HG02840 (cell line): ENCODE measurements around the gene ROPN1.
"Not testable (repeated sequence)": the region's sequence is repeated elsewhere in the genome, so short reads cannot be mapped to it uniquely, and the experiment has no call there.

Experiments used
- ATAC-seq: cut with Tn5 transposase; IDR thresholded peaks from one replicate; pipeline ENCODE4 v1.9.1; 2021; ENCODE audit warnings: mild to moderate bottlenecking, moderate library complexity, moderate number of reproducible peaks; ENCODE audit not compliant: unreplicated experiment, low FRiP score

ROPN1 gene

GRCh38 chr3:124001366-124001765 is 9.4 kb upstream of the ROPN1 start:
- ATAC-seq: not testable (repeated sequence)

- ATAC-seq: no peak
Measured at GRCh38 chr3:123997543-123997942, 5.6 kb upstream of the ROPN1 start.

GRCh38 chr3:123993818-123994217 is 1.9 kb upstream of the ROPN1 start:
- ATAC-seq: no peak

GRCh38 chr3:123986427-123986826 is 5.5 kb downstream of the ROPN1 start:
- ATAC-seq: no peak

- no peak for ATAC-seq
Measured at GRCh38 chr3:123984957-123985356, 7.0 kb downstream of the ROPN1 start.

- no peak for ATAC-seq
Measured at GRCh38 chr3:123984350-123984749, 7.6 kb downstream of the ROPN1 start.

- not testable (repeated sequence) for ATAC-seq
Measured at GRCh38 chr3:123981317-123981716, 10.6 kb downstream of the ROPN1 start.

GRCh38 chr3:123980539-123980938 is 11.4 kb downstream of the ROPN1 start:
- ATAC-seq: no peak

GRCh38 chr3:123979525-123980501 is 12.1 kb downstream of the ROPN1 start:
- ATAC-seq: not testable (repeated sequence)

GRCh38 chr3:123976904-123977303 is 15.0 kb downstream of the ROPN1 start:
- not testable (repeated sequence) for ATAC-seq

- not testable (repeated sequence) for ATAC-seq
Measured at GRCh38 chr3:123976181-123976898, 15.6 kb downstream of the ROPN1 start.

GRCh38 chr3:123975030-123975429 is 16.9 kb downstream of the ROPN1 start:
- ATAC-seq: not testable (repeated sequence)

GRCh38 chr3:123971406-123971805 is 20.5 kb downstream of the ROPN1 start:
- ATAC-seq: no peak

- not testable (repeated sequence) for ATAC-seq
Measured at GRCh38 chr3:123967260-123967659, 24.7 kb downstream of the ROPN1 start.

- not testable (repeated sequence) for ATAC-seq
Measured at GRCh38 chr3:123966799-123967198, 25.1 kb downstream of the ROPN1 start.

- ATAC-seq: not testable (repeated sequence)
Measured at GRCh38 chr3:123964793-123965192, 27.1 kb downstream of the ROPN1 start.

- ATAC-seq: no peak
Measured at GRCh38 chr3:123961508-123961856, 30.4 kb downstream of the ROPN1 start.

GRCh38 chr3:123960781-123961507 is 31.0 kb downstream of the ROPN1 start, which contains the start of gene CCDC14:
Gene CCDC14, minus strand, starts transcription at chr3:123961229. Its CDS starts 56 bp downstream, at chr3:123961173.
- peak; percentile 74 for ATAC-seq

- ATAC-seq: peak; percentile 81
Measured at GRCh38 chr3:123953735-123954134, 38.2 kb downstream of the ROPN1 start.

- ATAC-seq: no peak
Measured at GRCh38 chr3:123952844-123953520, 38.9 kb downstream of the ROPN1 start.
